Hypothalamus (tissue), 51 donors: ENCODE results near the gene DUS2.
"Not testable (repeated sequence)": the region's sequence is repeated elsewhere in the genome, so short reads cannot be mapped to it uniquely, and the experiment has no call there.

Source experiments
- DNase-seq, 51 donors: peaks; one replicate each; lab custom pipeline; 2025; lab: John Stamatoyannopoulos, UW

Gene DUS2

DNA sequence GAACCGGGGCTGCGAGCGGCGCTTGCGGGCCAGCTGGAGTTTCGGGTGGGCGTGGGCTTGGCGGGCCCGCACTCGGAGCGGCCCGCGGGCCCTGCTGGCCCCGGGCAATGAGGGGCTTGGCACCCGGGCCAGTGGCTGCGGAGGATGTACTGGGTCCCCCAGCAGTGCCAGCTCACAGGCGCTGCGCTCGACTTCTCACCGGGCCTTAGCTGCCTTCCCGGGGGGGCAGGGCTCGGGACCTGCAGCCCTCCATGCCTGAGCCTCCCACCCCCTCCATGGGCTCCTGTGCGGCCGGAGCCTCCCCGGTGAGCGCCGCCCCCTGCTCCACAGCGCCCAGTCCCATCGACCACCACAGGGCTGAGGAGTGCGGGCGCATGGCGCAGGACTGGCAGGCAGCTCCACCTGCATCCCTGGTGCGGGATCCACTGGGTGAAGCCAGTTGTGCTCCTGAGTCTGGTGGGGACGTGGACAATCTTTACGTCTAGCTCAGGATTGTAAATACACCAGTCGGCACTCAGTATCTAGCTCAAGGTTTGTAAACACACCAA lies 24.8 kb upstream of the DUS2 start:
- not testable (repeated sequence) for DNase-seq

GRCh38 chr16:67998779-67999688 lies 24.1 kb upstream of the DUS2 start, which contains the start of gene DPEP2:
Gene DPEP2, minus strand, starts transcription at chr16:67999484. Its CDS starts 6,272 bp downstream, at chr16:67993212.
- peak in 6 of 51 donors; percentile 7 to 14 (median 8) for DNase-seq

- DNase-seq, result no peak
Measured at GRCh38 chr16:67999985-68000384, 23.1 kb upstream of the DUS2 start.

DNA sequence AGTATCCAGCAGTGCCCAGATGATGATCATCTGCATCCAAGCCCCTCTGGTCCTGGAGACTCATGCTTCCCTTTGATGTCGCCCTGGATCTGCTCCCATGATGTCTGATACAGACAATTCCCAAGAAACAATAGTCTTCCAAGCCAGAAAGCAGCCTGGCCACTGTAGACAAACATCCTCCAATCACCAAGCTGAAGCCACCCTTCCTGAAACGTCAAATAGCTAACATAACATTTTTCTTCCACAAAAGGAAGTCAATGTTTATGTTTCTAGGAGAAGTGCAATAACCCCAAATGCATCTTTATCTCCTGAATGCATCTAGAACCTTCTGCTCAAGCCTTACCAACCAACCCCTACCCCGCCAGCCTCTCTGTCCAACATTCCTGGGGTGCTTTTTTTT lies 22.6 kb upstream of the DUS2 start:
- no peak for DNase-seq

DNA sequence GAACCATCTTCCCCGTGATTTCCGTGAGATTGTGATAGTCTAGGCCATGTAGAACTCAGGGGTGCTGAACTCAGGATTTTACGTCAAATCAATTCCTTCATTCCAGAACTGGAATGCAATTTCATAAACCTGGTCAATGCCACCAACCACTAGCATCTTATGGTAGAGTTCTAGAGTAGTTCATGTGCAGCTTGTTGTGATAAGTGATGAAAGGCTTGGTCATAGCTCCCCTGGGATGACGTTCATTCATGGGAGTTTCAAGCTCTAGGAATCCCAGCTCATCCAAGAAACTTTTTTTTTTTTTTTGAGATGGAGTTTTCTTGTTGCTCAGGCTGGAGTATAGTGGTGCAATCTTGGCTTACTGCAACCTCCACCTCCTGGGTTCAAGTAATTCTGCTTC lies 20.1 kb upstream of the DUS2 start:
- DNase-seq, result no peak

GRCh38 chr16:68005211-68005610 lies 17.9 kb upstream of the DUS2 start:
- no peak for DNase-seq

- DNase-seq, result peak in 6 of 51 donors; percentile 4 to 29 (median 9)
Measured at GRCh38 chr16:68005786-68006286, 17.2 kb upstream of the DUS2 start.

DNA sequence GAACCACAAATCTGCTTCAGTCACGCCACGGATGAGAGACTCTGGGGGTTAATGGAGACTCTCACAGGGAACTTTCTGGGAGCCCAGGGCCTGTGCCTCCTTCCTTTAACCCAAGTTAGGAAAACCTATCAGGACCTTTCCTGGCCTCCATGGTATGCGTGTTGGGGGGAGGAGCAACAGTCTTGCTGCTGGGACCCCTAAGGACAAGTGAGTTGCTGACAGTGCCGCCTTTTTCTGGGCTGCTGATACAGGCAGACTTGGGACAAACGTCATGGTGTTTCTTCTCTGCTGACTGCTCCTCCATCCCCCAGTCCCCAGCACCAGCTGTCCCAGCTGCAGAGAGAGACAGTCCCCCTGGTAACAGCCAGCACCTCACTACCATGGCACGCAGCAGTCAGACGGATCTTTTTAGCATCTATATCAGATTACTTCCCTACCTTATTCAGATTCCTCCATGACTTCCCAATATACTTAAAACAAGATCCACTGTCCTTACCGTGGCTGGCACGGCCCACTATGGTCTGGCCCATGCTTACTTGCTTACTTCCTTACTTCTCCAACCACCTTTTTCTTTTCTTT lies 13.8 kb upstream of the DUS2 start:
- no peak for DNase-seq

DNA sequence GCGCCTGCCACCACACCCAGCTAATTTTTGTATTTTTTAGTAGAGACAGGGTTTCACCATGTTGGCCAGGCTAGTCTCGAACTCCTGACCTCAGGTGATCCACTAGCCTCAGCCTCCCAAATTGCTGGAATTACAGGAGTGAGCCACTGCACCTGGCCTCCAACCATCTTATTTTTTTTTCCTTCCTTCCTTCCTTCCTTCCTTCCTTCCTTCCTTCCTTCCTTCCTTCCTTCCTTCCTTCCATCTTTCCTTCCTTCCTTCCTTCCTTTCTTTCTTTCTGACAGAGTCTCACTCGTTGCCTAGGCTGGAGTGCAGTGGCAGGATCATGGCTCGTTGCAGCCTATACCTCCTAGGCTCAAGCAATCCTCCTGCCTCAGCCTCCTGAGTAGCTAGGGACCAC lies 13.2 kb upstream of the DUS2 start:
- DNase-seq, result not testable (repeated sequence)

- no peak for DNase-seq
Measured at GRCh38 chr16:68013440-68013839, 9.6 kb upstream of the DUS2 start.

GRCh38 chr16:68015681-68016080 lies 7.4 kb upstream of the DUS2 start, which contains the start of gene DPEP2NB:
Gene DPEP2NB, minus strand, starts transcription at chr16:68015911. Its CDS starts 141 bp downstream, at chr16:68015770.
- no peak for DNase-seq

GRCh38 chr16:68019167-68019680 lies 3.9 kb upstream of the DUS2 start:
- DNase-seq, result no peak

GRCh38 chr16:68021490-68021889 lies 1.6 kb upstream of the DUS2 start:
- no peak for DNase-seq

GRCh38 chr16:68022278-68022727 lies 781 bp upstream of the DUS2 start:
- DNase-seq, result peak in 3 of 51 donors; percentile 23 to 46 (median 36)

- no peak for DNase-seq
Measured at GRCh38 chr16:68028996-68029395, 5.9 kb downstream of the DUS2 start.

GRCh38 chr16:68030108-68030507 lies 7.0 kb downstream of the DUS2 start:
- DNase-seq, result not testable (repeated sequence)

DNA sequence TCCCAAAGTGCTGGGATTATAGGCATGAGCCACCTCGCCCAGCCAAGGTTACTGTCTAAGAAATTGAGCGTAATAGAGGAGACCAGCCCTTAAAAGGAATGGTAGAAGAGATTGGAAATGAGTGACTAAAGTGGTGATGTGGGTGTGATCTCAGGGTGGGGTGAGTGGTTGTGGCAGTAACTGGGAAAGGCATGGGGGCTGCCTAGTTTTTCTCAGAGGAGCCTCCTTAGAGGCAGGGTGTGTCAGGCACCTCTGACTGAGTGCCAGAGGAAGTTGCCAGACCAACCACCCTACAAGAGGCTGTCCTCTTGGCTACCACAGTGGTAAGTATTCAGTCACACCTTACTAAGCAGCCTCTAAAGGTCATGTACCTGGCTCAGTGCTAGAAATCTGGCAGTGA lies 8.9 kb downstream of the DUS2 start:
- DNase-seq, result no peak

DNA sequence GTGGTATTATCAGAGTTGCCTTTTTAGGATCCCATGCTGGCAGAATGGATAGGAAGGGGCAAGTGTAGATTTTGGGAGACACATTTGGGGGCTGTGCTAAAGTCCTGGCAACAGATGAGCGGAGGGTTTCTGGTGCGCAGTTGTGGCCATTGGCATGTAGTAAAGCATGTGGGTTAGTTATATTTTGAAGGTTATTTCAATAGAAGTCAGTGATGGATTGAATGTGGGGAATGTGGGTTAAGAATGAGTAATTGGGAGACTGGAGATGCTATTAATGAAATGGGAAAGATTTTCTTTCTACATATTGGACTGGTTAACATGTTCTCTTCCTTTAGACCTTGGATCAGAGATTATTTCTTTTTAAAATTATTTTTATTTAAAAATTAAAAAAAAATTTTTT lies 10.0 kb downstream of the DUS2 start:
- no peak for DNase-seq

DNA sequence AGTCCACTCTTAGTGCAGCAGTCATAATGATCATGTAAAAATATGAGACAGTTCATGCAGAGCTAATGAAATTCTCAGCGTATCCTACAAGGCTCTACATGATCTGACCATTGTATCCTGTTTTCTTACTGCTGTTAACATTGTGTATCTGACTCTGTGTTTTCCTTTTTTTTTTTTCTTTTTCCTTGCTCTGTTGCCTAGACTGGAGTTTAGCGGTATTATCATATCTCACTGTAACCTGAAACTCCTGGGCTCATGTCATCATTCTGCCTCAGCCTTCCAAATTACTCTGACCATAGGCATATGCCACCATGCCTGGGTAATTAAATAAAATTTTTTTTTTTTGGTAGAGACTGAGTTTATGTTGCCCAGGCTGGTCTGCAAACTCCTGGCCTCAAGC lies 12.1 kb downstream of the DUS2 start:
- DNase-seq, result no peak

- DNase-seq, result no peak
Measured at GRCh38 chr16:68037841-68038597, 14.9 kb downstream of the DUS2 start.
